KOPT-K1 (cell line): ENCODE results near the gene ORM1.

Experiments
- H3K27ac ChIP-seq: fragments of 200-600 bp; sonication (generic); 2 replicates; pipeline ENCODE4 v1.5.1; 2016; ENCODE audit warnings: antibody characterized with exemption, mild to moderate bottlenecking, low read depth, low read length; ENCODE audit not compliant: poor library complexity, severe bottlenecking
- H3K36me3 ChIP-seq: fragments of 200-600 bp; sonication (generic); 2 replicates; pipeline ENCODE4 v1.5.1; 2017; ENCODE audit warnings: antibody characterized with exemption, mild to moderate bottlenecking, low read length, moderate library complexity; ENCODE audit not compliant: insufficient read depth
- H3K9me3 ChIP-seq: fragments of 200-600 bp; sonication (generic); 2 replicates; pipeline ENCODE4 v1.5.1; 2017; ENCODE audit warnings: antibody characterized with exemption, low read length, mild to moderate bottlenecking; ENCODE audit not compliant: insufficient read depth, poor library complexity, severe bottlenecking

ORM1 gene

DNA sequence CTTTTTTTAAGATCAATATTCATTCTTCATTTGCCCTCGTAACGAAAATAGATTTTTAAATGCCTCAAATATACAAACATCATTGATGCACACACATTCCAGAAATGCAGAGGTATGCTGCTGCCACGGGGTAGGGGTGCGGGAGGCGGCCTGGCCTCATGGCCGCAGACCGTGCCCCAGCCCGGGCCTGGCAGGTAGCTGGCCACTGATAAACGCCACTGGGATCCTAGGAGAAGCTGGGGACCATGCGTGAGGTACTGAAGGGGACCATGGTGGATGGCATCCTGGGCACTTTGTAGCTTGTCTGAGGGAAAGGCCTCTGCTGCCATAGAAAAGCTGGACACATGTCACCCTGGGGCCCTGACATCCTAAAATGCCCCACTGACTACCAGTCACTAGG, 13.3 kb downstream of the ORM1 start:
- peaks cover 67% of the 10 kb centered on the region for H3K36me3 ChIP-seq
- no peaks in the 10 kb centered on the region for H3K9me3 ChIP-seq
- no peak overlapping the region for H3K27ac ChIP-seq

- H3K9me3 ChIP-seq = no peaks in the 10 kb centered on the region
- H3K36me3 ChIP-seq = peaks cover 74% of the 10 kb centered on the region
- H3K27ac ChIP-seq = no peak overlapping the region
Observed at GRCh38 chr9:114336699-114337395, 13.9 kb downstream of the ORM1 start.

GRCh38 chr9:114338187-114338586, 15.3 kb downstream of the ORM1 start:
- H3K36me3 ChIP-seq = peaks cover 87% of the 10 kb centered on the region
- no peak overlapping the region for H3K27ac ChIP-seq
- H3K9me3 ChIP-seq = no peaks in the 10 kb centered on the region

DNA sequence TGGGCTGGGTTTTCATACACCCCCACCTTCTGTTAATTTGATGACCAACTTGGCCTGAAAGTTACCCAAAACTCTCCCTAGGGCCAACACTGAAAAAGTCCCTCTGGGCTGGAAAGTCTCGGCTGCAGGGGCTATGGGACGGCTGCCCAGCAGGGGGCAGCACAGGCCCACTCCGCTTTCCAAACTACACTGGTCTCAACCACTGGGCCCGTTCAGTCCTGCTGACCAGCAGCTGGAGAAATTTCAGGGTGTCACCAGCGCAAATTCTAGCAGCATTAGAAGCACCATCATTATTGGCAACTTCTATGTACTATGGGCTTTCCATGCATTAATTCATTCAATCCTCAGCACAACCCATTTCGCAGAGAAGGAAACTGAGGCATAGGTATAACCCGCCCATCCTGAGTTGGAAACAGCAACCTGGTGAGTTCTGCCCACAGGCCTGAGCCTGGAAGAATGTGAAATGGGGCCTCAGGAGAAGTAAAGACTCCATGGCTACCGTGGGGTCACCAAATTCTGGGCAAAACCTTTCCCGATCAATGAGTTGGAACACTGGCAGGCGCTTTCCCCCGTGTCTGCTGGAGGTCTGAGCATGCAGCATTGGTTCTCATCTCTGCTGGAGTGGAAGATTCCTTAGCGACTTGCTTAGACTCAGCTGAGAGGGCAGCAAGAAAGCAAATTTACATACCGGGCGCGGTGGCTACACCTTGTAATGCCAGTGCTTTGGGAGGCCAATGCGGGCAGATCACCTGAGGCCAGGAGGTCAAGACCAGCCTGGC, 16.4 kb downstream of the ORM1 start:
- no peaks in the 10 kb centered on the region for H3K9me3 ChIP-seq
- no peak overlapping the region for H3K27ac ChIP-seq
- peaks cover 97% of the 10 kb centered on the region for H3K36me3 ChIP-seq

- Histone ChIP-seq H3K27ac (no peak overlapping the region), H3K9me3 (no peaks in the 10 kb centered on the region), H3K36me3 (peaks cover 99% of the 10 kb centered on the region)
Observed at GRCh38 chr9:114341152-114341830, 18.4 kb downstream of the ORM1 start.

GRCh38 chr9:114341991-114342390, 19.1 kb downstream of the ORM1 start:
- H3K27ac ChIP-seq = no peak overlapping the region
- H3K9me3 ChIP-seq = no peaks in the 10 kb centered on the region
- peaks cover 100% of the 10 kb centered on the region for H3K36me3 ChIP-seq

- peaks cover 100% of the 10 kb centered on the region for H3K36me3 ChIP-seq
- H3K27ac ChIP-seq = no peak overlapping the region
Observed at GRCh38 chr9:114342755-114343440, 20.0 kb downstream of the ORM1 start.

GRCh38 chr9:114343471-114344187, 20.7 kb downstream of the ORM1 start:
- Histone ChIP-seq H3K36me3 (peaks cover 100% of the 10 kb centered on the region), H3K27ac (no peak overlapping the region), H3K9me3 (no peaks in the 10 kb centered on the region)

More at GRCh38 chr9:114342755-114343440, 20.0 kb downstream of the ORM1 start:
- no peaks in the 10 kb centered on the region for H3K9me3 ChIP-seq

DNA sequence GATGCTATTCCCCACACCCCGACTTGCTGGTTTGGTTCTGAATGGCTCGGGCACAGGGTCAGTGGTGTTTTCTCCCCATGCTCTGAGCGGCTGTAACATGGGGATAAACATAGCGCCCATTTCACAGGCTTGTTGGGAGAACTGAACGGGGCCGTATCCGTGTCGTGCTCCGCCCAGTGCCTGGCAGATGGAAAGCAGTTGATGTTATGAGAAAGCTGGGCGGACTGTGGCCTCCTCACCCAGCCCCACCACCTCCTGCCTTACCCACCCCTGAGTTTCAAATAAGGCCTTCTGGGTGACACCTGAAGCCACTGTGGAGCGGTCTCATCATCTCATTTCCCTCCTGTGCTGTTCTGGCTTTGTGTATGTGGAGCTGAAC, 21.3 kb downstream of the ORM1 start:
- peaks cover 100% of the 10 kb centered on the region for H3K36me3 ChIP-seq
- no peak overlapping the region for H3K27ac ChIP-seq
- no peaks in the 10 kb centered on the region for H3K9me3 ChIP-seq

- no peaks in the 10 kb centered on the region for H3K9me3 ChIP-seq
- H3K36me3 ChIP-seq = peaks cover 100% of the 10 kb centered on the region
- H3K27ac ChIP-seq = no peak overlapping the region
Observed at GRCh38 chr9:114344692-114345091, 21.8 kb downstream of the ORM1 start.

- peaks cover 100% of the 10 kb centered on the region for H3K36me3 ChIP-seq
- no peak overlapping the region for H3K27ac ChIP-seq
- no peaks in the 10 kb centered on the region for H3K9me3 ChIP-seq
Observed at GRCh38 chr9:114345493-114346065, 22.7 kb downstream of the ORM1 start.

DNA sequence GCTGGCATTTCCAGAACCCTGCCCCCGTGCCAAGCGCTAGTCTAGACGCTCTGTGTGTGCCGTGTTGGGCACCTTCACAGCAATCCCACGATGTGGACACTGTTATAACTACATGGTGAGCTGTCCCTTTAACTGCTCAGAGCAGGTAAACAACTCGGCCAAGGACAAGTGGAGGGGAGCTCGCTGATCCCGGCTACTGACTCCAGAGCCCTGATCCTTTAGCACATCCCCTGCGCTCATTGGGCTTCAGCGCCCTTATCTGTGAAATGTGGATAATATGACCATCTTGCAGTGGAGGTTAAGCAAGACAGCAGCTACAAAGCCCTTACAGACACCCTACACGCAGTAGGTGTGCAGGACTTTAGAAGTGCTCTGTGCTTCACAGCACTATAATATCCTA, 23.2 kb downstream of the ORM1 start:
- H3K36me3 ChIP-seq = peaks cover 100% of the 10 kb centered on the region
- no peak overlapping the region for H3K27ac ChIP-seq
- H3K9me3 ChIP-seq = no peaks in the 10 kb centered on the region

DNA sequence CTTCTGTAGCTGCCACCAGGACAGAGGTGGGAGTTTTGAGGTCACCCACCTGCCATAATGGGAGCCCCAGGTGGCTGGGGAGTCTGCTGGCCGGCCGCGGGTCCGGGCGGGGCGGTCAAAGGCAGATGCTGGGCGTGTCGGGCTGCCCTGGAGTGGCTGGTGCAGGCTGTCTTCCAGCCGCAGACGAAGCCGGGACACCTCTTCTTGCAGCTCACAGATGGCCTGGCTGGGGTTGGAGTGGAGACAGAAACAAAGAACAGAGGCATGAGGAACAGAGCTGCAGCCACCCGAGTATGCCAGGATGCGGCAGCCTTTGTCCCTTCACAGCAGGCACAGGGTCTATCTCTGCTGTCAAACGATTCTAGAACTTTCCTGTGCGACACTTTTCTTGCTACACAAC, 24.8 kb downstream of the ORM1 start:
- no peak overlapping the region for H3K27ac ChIP-seq
- peaks cover 100% of the 10 kb centered on the region for H3K36me3 ChIP-seq
- no peaks in the 10 kb centered on the region for H3K9me3 ChIP-seq

DNA sequence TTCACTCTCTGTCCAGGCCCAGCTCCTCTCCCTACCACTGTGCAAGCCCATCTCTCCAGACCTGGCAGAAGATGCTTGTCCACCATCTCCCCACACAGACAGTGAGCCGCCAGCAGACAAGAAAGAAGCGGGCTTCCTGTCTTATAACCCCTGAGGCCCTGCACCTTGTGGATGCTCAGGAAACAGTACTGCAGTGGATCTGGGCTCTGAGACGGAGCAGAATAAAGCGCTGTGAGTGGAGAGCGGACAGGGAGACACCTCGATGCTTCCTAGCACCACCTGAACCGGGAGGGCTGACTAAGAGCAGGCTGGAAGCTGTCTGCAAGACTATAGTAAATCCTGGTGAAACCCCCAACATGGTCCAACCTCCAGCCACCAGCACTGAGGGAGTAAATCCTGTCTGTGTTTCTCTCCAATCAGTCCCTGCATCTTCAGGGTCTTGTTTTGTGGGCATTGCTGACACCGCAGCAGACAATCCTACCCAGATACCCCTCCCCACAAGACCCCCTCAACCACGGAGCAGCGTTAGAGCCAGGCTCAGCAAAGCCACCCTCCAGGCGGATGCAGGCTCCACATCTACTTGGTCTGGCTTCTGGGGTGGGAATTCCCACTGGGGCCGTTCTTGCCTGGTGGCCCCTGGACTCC, 25.5 kb downstream of the ORM1 start:
- Histone ChIP-seq H3K9me3 (no peaks in the 10 kb centered on the region), H3K27ac (peak overlapping the region; percentile 22), H3K36me3 (peaks cover 100% of the 10 kb centered on the region)
